K562 (cell line): ENCODE data around the gene UBASH3B. TPM values are rescaled to one million over a fixed set of nuclear protein-coding genes. Genes with fewer than 3 reads are reported as not detected.

Source experiments
- FOXJ3 ChIP-seq: sonication (generic); formaldehyde crosslinking; IDR thresholded peaks from 2 replicates; pipeline ENCODE4 v1.4.0; 2020; ENCODE audit warnings: mild to moderate bottlenecking, missing genetic modification reagents
- POLR3A ChIP-seq: IDR thresholded peaks from 2 replicates; pipeline ENCODE4 v1.6.1; 2011; ENCODE audit warnings: borderline replicate concordance, mild to moderate bottlenecking, moderate library complexity; ENCODE audit not compliant: insufficient read length, insufficient read depth; ENCODE audit errors: extremely low read depth
- RUNX1 ChIP-seq: sonication (generic); IDR thresholded peaks from 2 replicates; pipeline ENCODE4 v1.6.1; 2016; ENCODE audit warnings: antibody characterized with exemption, low read depth
- ZNF707 ChIP-seq: fragments of 250-450 bp; sonication (Bioruptor Pico); conservative IDR thresholded peaks from 2 replicates; pipeline ENCODE4 v1.8.0; 2022; ENCODE audit warnings: inconsistent platforms, mild to moderate bottlenecking, moderate library complexity
- ZSCAN29 ChIP-seq: fragments of 450-650 bp; IDR thresholded peaks from 2 replicates; pipeline ENCODE4 v1.6.1; 2017
- polyA plus RNA-seq, 8 experiments: library from polyadenylated mRNA; depleted of rRNA in 4 of 8; stranded (reverse) in 5 of 8; unstranded in 3 of 8; fragments of >200 nt; fragmentation: Nextera tagmentation in 2 of 8; fragmentation: Illumina TruSeq in 1 of 8; extraction: Ambion mirVana in 2 of 8; extraction: Trizol in 1 of 8; gene quantifications; 2 replicates each; pipeline versions ENCODE4 v1.2.1 to v1.2.3, GENCODE V29; 2011 to 2014; ENCODE audit warnings: inconsistent platforms in 1 of 8, missing spikeins in 1 of 8
- total RNA-seq, 7 experiments: library from RNA; depleted of rRNA in 6 of 7; stranded (reverse); fragments of >200 nt in 6 of 7; fragmentation: Illumina TruSeq in 2 of 7; extraction: Trizol in 2 of 7; gene quantifications; 2 replicates each; pipeline versions ENCODE4 v1.2.1 to v1.2.3, GENCODE V29; 2011 to 2021; ENCODE audit warnings: low replicate concordance in 1 of 7
- TF ChIP-seq, protein P1 (sequence below), 2 experiments: fragments of 450-650 bp in 1 of 2; sonication (generic) in 1 of 2; formaldehyde crosslinking in 1 of 2; IDR thresholded peaks; 2 replicates each; pipeline versions ENCODE4 v1.7.1 to v1.9.0; 2016 to 2022; ENCODE audit warnings: inconsistent platforms in 1 of 2, mild to moderate bottlenecking in 1 of 2, missing genetic modification reagents in 1 of 2
- TF ChIP-seq, protein P2 (sequence below): fragments of 250-450 bp; sonication (Bioruptor Pico); IDR thresholded peaks from 2 replicates; pipeline ENCODE4 v1.5.1; 2021; ENCODE audit warnings: mild to moderate bottlenecking
- TF ChIP-seq, protein P3 (sequence below): sonication (generic); formaldehyde crosslinking; IDR thresholded peaks from 2 replicates; pipeline ENCODE4 v1.8.1; 2023; ENCODE audit warnings: mild to moderate bottlenecking, missing genetic modification reagents
- TF ChIP-seq, protein P4 (sequence below): sonication (generic); formaldehyde crosslinking; IDR thresholded peaks from 2 replicates; pipeline ENCODE4 v1.8.0; 2022; ENCODE audit warnings: mild to moderate bottlenecking, missing genetic modification reagents

The UBASH3B gene
- total and polyA plus RNA-seq, 9 of the 15 experiments (the other 6 are each of a cell fraction or from before 2014, with no cell fraction given): 0.01 to 0.31 (median 0.08) TPM; not detected in 2

DNA sequence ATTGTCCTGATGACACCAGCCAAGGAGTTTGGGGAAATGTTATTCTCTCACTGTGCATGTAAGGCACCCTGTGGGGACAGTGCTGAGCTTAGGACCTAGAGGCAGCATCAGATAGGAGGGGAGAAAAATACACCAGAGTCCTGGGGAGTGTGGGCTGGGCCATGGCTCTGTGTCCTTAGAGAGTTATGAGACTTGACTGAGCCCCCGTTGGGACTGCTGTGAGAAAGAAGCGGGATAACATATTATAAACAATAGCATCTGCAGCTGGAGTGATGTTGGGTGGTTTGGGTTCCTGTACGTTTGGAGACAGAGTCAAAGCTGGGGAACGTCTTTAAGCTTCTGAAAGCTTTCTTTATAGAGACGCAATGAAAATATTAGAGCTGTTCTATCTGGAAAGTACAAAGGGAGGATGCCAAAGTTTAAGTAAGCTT lies 91.8 kb downstream of the UBASH3B start (continued):
- TF ChIP-seq, protein P1, sequence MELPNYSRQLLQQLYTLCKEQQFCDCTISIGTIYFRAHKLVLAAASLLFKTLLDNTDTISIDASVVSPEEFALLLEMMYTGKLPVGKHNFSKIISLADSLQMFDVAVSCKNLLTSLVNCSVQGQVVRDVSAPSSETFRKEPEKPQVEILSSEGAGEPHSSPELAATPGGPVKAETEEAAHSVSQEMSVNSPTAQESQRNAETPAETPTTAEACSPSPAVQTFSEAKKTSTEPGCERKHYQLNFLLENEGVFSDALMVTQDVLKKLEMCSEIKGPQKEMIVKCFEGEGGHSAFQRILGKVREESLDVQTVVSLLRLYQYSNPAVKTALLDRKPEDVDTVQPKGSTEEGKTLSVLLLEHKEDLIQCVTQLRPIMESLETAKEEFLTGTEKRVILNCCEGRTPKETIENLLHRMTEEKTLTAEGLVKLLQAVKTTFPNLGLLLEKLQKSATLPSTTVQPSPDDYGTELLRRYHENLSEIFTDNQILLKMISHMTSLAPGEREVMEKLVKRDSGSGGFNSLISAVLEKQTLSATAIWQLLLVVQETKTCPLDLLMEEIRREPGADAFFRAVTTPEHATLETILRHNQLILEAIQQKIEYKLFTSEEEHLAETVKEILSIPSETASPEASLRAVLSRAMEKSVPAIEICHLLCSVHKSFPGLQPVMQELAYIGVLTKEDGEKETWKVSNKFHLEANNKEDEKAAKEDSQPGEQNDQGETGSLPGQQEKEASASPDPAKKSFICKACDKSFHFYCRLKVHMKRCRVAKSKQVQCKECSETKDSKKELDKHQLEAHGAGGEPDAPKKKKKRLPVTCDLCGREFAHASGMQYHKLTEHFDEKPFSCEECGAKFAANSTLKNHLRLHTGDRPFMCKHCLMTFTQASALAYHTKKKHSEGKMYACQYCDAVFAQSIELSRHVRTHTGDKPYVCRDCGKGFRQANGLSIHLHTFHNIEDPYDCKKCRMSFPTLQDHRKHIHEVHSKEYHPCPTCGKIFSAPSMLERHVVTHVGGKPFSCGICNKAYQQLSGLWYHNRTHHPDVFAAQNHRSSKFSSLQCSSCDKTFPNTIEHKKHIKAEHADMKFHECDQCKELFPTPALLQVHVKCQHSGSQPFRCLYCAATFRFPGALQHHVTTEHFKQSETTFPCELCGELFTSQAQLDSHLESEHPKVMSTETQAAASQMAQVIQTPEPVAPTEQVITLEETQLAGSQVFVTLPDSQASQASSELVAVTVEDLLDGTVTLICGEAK (IDR thresholded peaks at IDR 0.05): no peak
- TF ChIP-seq, protein P1 (CRISPR knock-in tag; IDR thresholded peaks at IDR 0.05): no peak
- TF ChIP-seq ZSCAN29: no peak
- TF ChIP-seq, protein P2, sequence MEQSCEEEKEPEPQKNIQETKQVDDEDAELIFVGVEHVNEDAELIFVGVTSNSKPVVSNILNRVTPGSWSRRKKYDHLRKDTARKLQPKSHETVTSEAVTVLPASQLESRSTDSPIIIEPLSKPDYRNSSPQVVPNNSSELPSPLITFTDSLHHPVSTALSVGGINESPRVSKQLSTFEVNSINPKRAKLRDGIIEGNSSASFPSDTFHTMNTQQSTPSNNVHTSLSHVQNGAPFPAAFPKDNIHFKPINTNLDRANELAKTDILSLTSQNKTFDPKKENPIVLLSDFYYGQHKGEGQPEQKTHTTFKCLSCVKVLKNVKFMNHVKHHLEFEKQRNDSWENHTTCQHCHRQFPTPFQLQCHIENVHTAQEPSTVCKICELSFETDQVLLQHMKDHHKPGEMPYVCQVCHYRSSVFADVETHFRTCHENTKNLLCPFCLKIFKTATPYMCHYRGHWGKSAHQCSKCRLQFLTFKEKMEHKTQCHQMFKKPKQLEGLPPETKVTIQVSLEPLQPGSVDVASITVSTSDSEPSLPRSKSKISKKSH: no peak
- TF ChIP-seq, protein P3, sequence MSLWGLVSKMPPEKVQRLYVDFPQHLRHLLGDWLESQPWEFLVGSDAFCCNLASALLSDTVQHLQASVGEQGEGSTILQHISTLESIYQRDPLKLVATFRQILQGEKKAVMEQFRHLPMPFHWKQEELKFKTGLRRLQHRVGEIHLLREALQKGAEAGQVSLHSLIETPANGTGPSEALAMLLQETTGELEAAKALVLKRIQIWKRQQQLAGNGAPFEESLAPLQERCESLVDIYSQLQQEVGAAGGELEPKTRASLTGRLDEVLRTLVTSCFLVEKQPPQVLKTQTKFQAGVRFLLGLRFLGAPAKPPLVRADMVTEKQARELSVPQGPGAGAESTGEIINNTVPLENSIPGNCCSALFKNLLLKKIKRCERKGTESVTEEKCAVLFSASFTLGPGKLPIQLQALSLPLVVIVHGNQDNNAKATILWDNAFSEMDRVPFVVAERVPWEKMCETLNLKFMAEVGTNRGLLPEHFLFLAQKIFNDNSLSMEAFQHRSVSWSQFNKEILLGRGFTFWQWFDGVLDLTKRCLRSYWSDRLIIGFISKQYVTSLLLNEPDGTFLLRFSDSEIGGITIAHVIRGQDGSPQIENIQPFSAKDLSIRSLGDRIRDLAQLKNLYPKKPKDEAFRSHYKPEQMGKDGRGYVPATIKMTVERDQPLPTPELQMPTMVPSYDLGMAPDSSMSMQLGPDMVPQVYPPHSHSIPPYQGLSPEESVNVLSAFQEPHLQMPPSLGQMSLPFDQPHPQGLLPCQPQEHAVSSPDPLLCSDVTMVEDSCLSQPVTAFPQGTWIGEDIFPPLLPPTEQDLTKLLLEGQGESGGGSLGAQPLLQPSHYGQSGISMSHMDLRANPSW (CRISPR knock-in tag): no peak
- TF ChIP-seq ZNF707 (CRISPR knock-in tag): no peak
- TF ChIP-seq, protein P4, sequence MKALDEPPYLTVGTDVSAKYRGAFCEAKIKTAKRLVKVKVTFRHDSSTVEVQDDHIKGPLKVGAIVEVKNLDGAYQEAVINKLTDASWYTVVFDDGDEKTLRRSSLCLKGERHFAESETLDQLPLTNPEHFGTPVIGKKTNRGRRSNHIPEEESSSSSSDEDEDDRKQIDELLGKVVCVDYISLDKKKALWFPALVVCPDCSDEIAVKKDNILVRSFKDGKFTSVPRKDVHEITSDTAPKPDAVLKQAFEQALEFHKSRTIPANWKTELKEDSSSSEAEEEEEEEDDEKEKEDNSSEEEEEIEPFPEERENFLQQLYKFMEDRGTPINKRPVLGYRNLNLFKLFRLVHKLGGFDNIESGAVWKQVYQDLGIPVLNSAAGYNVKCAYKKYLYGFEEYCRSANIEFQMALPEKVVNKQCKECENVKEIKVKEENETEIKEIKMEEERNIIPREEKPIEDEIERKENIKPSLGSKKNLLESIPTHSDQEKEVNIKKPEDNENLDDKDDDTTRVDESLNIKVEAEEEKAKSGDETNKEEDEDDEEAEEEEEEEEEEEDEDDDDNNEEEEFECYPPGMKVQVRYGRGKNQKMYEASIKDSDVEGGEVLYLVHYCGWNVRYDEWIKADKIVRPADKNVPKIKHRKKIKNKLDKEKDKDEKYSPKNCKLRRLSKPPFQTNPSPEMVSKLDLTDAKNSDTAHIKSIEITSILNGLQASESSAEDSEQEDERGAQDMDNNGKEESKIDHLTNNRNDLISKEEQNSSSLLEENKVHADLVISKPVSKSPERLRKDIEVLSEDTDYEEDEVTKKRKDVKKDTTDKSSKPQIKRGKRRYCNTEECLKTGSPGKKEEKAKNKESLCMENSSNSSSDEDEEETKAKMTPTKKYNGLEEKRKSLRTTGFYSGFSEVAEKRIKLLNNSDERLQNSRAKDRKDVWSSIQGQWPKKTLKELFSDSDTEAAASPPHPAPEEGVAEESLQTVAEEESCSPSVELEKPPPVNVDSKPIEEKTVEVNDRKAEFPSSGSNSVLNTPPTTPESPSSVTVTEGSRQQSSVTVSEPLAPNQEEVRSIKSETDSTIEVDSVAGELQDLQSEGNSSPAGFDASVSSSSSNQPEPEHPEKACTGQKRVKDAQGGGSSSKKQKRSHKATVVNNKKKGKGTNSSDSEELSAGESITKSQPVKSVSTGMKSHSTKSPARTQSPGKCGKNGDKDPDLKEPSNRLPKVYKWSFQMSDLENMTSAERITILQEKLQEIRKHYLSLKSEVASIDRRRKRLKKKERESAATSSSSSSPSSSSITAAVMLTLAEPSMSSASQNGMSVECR (CRISPR knock-in tag): no peak
- no peak for TF ChIP-seq RUNX1
- no peak for TF ChIP-seq FOXJ3 (CRISPR knock-in tag)
- TF ChIP-seq POLR3A: no peak
